Measurements from ENCODE around the gene GUCD1. TPM values are rescaled to one million over a fixed set of nuclear protein-coding genes. Genes with fewer than 3 reads are reported as not detected.

The GUCD1 gene
- total RNA-seq, 4 donors from 2014 or later: 48.2 to 98.8 (median 76.2) TPM

DNA sequence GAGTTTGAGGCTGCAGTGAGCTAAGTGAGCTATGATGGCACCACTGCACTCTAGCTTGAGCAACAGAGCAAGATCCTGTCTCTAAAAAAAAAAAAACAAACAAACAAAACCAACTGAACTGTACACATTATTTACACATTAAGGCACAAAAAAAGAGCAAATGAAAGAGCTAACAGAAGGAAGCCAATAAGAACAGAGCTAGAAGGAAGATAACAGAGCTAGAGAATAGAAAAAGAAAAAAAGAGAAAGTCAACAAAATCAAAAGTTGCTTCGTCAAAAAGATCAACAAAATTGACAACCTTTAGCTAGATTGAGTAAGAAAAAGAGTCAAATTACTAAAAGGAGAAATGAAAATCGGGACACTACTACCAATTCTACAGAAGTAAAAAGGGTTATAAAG lies 25.0 kb downstream of the GUCD1 start:
- no peaks in the 10 kb centered on the region for H3K9me3 ChIP-seq
- H3K4me1 ChIP-seq: peaks cover 5 to 10% (median 6%) of the 10 kb centered on the region in 3 donors
- H3K4me3 ChIP-seq: no peak overlapping the region
- H3K27me3 ChIP-seq: no peaks in the 10 kb centered on the region
- intact Hi-C loops (cut with DNase I): no loop called here
- TF ChIP-seq POLR2A (IDR thresholded peaks at IDR 0.05): no peak
- TF ChIP-seq, protein P1, sequence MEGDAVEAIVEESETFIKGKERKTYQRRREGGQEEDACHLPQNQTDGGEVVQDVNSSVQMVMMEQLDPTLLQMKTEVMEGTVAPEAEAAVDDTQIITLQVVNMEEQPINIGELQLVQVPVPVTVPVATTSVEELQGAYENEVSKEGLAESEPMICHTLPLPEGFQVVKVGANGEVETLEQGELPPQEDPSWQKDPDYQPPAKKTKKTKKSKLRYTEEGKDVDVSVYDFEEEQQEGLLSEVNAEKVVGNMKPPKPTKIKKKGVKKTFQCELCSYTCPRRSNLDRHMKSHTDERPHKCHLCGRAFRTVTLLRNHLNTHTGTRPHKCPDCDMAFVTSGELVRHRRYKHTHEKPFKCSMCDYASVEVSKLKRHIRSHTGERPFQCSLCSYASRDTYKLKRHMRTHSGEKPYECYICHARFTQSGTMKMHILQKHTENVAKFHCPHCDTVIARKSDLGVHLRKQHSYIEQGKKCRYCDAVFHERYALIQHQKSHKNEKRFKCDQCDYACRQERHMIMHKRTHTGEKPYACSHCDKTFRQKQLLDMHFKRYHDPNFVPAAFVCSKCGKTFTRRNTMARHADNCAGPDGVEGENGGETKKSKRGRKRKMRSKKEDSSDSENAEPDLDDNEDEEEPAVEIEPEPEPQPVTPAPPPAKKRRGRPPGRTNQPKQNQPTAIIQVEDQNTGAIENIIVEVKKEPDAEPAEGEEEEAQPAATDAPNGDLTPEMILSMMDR (IDR thresholded peaks at IDR 0.05): no peak
- no peak overlapping the region for H3K27ac ChIP-seq
- WGBS, 2 donors: 63 to 80% methylated on average over 2 of the region's 2 CpGs
- no peaks in the 10 kb centered on the region for H3K36me3 ChIP-seq
- no peak for DNase-seq

DNA sequence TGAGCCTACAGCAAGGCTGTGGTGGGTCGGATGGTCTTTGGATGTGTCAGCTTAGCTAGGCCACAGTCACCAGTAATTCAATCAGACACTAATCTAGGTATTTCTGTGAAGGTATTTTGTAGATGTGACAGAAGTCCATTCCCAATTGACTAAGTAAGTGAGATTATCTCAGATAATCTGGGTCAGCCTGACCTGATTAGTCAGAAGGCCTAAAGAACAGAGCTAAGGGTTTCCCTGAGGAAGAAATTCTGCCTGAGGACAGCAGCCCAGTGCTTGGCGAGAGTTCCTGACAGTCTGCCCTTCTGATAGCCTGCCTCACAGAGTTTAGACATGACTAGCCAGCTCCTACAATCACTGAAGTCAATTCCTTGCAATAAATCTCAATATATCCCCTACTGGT lies 28.7 kb downstream of the GUCD1 start:
- no peak for DNase-seq
- H3K4me3 ChIP-seq: no peak overlapping the region

DNA sequence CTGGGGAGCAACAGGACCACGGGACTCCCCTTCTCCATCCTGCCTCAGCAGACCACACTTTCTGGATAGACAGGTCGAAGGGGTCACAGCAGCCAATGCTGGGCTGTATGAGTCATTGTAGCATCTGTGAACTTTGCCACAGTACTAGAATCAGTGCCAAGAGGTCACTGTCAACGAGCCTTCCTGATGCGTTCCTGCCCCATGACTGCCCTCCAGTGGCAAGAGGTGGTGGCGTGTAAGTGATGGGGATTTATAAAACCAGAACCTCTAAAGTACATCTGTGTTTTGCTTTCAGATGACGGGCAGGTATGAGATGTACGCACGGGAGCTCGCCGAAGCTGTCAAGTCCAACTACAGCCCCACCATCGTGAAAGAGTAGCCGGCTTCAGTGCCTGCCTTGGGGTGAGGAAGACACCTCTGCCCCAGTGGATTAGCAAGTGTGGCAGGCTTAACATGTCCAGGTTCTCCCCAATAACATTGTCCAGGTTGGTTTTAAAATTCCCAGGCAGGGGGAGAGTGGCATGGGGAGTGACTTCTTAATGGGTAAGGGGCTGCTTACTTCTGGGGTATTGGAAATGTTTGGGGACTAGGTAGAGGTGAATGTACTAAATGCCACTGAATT lies 29.4 kb downstream of the GUCD1 start:
- Histone ChIP-seq H3K9me3 (no peaks in the 10 kb centered on the region), H3K27ac (no peak overlapping the region), H3K4me3 (no peak overlapping the region), H3K27me3 (no peaks in the 10 kb centered on the region), H3K36me3 (no peaks in the 10 kb centered on the region), H3K4me1 (peaks cover 5 to 33% (median 6%) of the 10 kb centered on the region in 3 donors)
- 3 to 10% methylated on average over 9 to 11 of the region's 12 CpGs for WGBS, 2 donors
- intact Hi-C loops (cut with DNase I): no loop called here
- TF ChIP-seq POLR2A (IDR thresholded peaks at IDR 0.05): no peak
- TF ChIP-seq, protein P1 (IDR thresholded peaks at IDR 0.05): peak; percentile 66 to 89 (median 78)
- DNase-seq: no peak

More for the DNA sequence above, 28.7 kb downstream of the GUCD1 start:
- no peak overlapping the region for H3K27ac ChIP-seq
- intact Hi-C loops (cut with DNase I): no loop called here
- no peaks in the 10 kb centered on the region for H3K36me3 ChIP-seq
- TF ChIP-seq POLR2A (IDR thresholded peaks at IDR 0.05): no peak
- no peaks in the 10 kb centered on the region for H3K9me3 ChIP-seq
- no peaks in the 10 kb centered on the region for H3K27me3 ChIP-seq
- peaks cover 5 to 33% (median 6%) of the 10 kb centered on the region in 3 donors for H3K4me1 ChIP-seq
- WGBS, 2 donors: 80 to 88% methylated on average over 2 of the region's 2 CpGs

DNA sequence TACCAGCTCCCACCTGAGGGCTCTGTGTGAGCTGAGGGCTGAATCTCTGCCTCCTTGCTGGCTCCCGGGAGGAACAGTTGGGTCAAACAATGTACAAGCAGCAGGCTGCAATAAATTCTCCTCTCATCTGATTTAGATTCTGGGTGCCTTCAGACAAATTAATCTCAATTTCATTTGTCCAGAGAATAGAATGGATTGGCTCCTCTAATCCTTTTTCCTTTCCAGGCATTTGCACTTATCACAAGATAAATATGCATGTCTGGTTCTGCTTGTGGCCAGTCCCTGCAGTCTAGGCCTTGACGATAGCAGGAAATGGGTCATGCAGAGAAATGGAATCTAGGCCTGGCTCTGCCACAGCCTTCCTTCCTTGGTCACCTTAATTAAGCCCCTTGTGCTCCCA lies 31.1 kb downstream of the GUCD1 start:
- Histone ChIP-seq H3K27ac (no peak overlapping the region), H3K4me3 (no peak overlapping the region), H3K4me1 (peaks cover 5 to 33% (median 6%) of the 10 kb centered on the region in 3 donors), H3K36me3 (no peaks in the 10 kb centered on the region), H3K9me3 (no peaks in the 10 kb centered on the region), H3K27me3 (no peaks in the 10 kb centered on the region)
- 56 to 73% methylated on average over 1 to 2 of the region's 2 CpGs for WGBS, 2 donors
- no peak for DNase-seq
- intact Hi-C loops (cut with DNase I): loop anchor here (5.0 kb wide), 1 partner anchor 202 kb away; no protein-coding TSS in a partner anchor
- no peak for TF ChIP-seq POLR2A (IDR thresholded peaks at IDR 0.05)
- TF ChIP-seq, protein P1 (IDR thresholded peaks at IDR 0.05): no peak

DNA sequence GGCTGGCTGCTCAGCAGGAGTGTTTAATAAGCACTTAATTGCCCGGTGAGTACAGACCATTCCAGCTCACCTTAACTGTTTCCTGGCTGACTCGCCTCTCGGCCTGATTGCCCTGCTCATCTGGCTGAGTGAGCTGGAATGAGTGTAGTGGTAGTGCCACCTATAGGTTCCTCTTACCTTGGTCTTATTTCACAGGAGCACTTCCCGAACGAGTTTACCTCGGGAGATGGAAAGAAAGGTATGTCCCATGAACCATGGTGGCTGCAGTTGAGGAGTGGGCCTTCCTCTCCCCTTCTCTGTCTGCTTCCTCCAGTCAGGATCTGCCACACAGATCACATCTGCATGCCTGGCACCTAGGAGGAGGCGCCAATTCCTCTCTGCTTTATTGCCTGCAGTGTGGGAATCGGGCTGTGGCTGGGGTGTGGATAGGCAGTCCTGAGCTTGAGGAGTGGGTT lies 33.1 kb downstream of the GUCD1 start:
- WGBS, 2 donors: 10 to 50% methylated on average over 6 to 7 of the region's 8 CpGs
- H3K9me3 ChIP-seq: no peaks in the 10 kb centered on the region
- H3K36me3 ChIP-seq: no peaks in the 10 kb centered on the region
- intact Hi-C loops (cut with DNase I): loop anchor here (5.0 kb wide), 1 partner anchor 200 kb away; no protein-coding TSS in a partner anchor
- H3K4me3 ChIP-seq: no peak overlapping the region
- no peak for TF ChIP-seq POLR2A (IDR thresholded peaks at IDR 0.05)
- TF ChIP-seq, protein P1 (IDR thresholded peaks at IDR 0.05): peak in 5 of 6 experiments; percentile 46 to 73 (median 68)
- no peak overlapping the region for H3K27ac ChIP-seq
- H3K4me1 ChIP-seq: peaks cover 5 to 33% (median 6%) of the 10 kb centered on the region in 3 donors
- no peaks in the 10 kb centered on the region for H3K27me3 ChIP-seq
- no peak for DNase-seq

Measured in esophagus squamous epithelium (tissue), 5 donors.